Immature natural killer cell (primary cell): ENCODE measurements around the gene VAC14. TPM values are rescaled to one million over a fixed set of nuclear protein-coding genes. Genes with fewer than 3 reads are reported as not detected.
A peak's percentile ranks its signal among the peaks of the same experiment; 100 is the strongest.

Experiments used
- DNase-seq, 3 donors: peaks; one replicate each; pipeline ENCODE4 v3.0.0; 2022; ENCODE audit warnings: mixed read lengths in 1 of 3
- H3K27ac Mint-ChIP-seq, 6 donors: one replicate each; pipeline ENCODE4 v1.8.0; 2020; ENCODE audit warnings: mixed read lengths in 6 of 6, mild to moderate bottlenecking in 5 of 6, inconsistent platforms in 4 of 6, moderate library complexity in 3 of 6
- H3K27me3 Mint-ChIP-seq, 3 donors: one replicate each; pipeline ENCODE4 v1.8.0; 2020 to 2021; ENCODE audit warnings: low read depth in 3 of 3, mild to moderate bottlenecking in 3 of 3, mixed read lengths in 3 of 3, moderate library complexity in 3 of 3, inconsistent platforms in 1 of 3
- H3K36me3 Mint-ChIP-seq, 3 donors: one replicate each; pipeline ENCODE4 v1.8.0; 2020; ENCODE audit warnings: mixed read lengths in 3 of 3, inconsistent platforms in 2 of 3, mild to moderate bottlenecking in 2 of 3
- H3K4me1 Mint-ChIP-seq, 2 donors: one replicate each; pipeline ENCODE4 v1.8.0; 2020; ENCODE audit warnings: inconsistent platforms in 2 of 2, mild to moderate bottlenecking in 2 of 2, mixed read lengths in 2 of 2, moderate library complexity in 1 of 2
- H3K4me3 Mint-ChIP-seq, 5 donors: one replicate each; pipeline ENCODE4 v1.8.0; 2020; ENCODE audit warnings: mild to moderate bottlenecking in 5 of 5, mixed read lengths in 5 of 5, inconsistent platforms in 3 of 5, moderate library complexity in 3 of 5
- H3K9me3 Mint-ChIP-seq, 6 donors: one replicate each; pipeline ENCODE4 v1.8.0; 2020; ENCODE audit warnings: mild to moderate bottlenecking in 6 of 6, mixed read lengths in 6 of 6, inconsistent platforms in 4 of 6, moderate library complexity in 3 of 6
- polyA plus RNA-seq, 3 donors: library from polyadenylated mRNA; unstranded; fragments of 300-500 nt; fragmentation: Illumina TruSeq; gene quantifications; one replicate each; pipeline ENCODE4 v1.2.3, GENCODE V29; 2021

The VAC14 gene
- polyA plus RNA-seq, 3 donors from 2014 or later, result 19.1 to 42.2 (median 28.1) TPM

DNA sequence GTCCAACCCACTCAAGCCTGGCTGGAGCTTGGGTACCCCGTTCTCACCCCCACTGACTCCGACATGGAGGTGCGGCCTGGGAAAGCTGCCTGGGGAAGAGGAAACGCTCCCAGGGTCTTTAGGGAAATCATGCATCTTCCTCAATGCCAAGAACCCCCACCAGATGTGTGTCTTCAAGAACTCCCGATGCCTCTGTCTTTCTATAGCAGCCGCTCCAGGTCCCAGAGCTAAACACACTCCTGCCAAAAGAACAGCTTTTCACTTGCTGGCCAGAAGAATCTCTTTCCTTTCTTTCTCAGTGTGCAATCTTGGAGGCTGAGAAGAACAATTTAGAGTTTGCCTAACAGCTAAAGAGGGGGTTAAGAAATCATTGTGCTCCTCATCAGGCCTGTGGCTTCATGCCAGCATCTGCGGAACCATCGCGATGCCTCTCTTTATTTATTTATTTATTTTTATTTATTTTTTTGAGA lies 74.0 kb downstream of the VAC14 start:
- Mint-ChIP-seq H3K27ac (no peak overlapping the region), H3K4me1 (no peaks in the 10 kb centered on the region), H3K27me3 (no peaks in the 10 kb centered on the region), H3K36me3 (peaks cover 8 to 31% (median 14%) of the 10 kb centered on the region in 3 donors), H3K4me3 (no peak overlapping the region), H3K9me3 (peaks cover 0 to 2% (median 0%) of the 10 kb centered on the region in 6 donors)
- no peak for DNase-seq

DNA sequence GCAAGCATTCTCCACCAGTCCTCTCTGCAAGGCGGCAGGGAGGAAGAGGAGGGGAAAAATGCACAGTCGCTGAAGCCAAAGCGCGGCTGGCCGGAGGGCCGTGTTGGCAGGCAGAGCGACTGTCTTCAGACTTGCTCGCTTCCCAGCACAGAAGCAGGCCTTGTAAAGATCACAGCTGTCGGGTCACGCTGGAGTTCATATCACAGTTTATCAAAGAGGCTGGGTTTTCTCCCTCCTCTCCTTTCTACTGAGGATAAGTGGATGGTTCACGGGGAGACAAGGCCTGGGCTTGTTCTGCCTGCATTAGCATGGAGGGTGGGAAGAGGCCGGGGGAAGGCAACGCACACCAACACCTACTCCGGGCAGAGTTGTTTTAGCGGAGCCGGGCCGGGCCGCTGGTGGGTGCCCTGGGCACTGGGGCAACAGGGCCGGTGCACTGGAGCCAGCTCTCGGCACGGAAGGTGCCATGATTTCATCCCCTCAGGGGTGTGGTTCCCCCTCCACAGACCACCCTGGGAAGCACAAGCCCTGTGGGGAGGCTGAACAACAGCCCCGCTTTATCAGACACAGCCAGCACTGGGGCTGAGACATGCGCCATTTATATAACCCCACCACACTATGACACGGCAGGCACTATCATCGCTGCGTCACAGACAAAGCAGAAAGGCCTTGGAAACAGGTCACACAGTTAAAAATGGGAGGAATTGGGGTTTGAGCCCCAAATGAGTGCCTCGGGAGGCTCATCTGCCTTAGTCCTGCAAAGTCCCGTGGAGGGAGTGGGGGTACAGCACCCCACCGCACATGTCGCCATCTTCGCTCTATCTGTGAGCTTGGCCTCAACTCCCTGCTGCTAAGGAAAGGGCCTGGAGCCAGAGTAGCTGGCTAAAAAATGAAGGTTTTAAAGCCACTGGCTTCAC lies 74.8 kb downstream of the VAC14 start:
- Mint-ChIP-seq H3K4me3 (no peak overlapping the region), H3K4me1 (no peaks in the 10 kb centered on the region), H3K36me3 (peaks cover 5 to 24% (median 10%) of the 10 kb centered on the region in 3 donors), H3K27me3 (no peaks in the 10 kb centered on the region), H3K9me3 (peaks cover 0 to 2% (median 0%) of the 10 kb centered on the region in 6 donors), H3K27ac (peak overlapping the region in 1 of 6 donors; percentile 17)
- no peak for DNase-seq

DNA sequence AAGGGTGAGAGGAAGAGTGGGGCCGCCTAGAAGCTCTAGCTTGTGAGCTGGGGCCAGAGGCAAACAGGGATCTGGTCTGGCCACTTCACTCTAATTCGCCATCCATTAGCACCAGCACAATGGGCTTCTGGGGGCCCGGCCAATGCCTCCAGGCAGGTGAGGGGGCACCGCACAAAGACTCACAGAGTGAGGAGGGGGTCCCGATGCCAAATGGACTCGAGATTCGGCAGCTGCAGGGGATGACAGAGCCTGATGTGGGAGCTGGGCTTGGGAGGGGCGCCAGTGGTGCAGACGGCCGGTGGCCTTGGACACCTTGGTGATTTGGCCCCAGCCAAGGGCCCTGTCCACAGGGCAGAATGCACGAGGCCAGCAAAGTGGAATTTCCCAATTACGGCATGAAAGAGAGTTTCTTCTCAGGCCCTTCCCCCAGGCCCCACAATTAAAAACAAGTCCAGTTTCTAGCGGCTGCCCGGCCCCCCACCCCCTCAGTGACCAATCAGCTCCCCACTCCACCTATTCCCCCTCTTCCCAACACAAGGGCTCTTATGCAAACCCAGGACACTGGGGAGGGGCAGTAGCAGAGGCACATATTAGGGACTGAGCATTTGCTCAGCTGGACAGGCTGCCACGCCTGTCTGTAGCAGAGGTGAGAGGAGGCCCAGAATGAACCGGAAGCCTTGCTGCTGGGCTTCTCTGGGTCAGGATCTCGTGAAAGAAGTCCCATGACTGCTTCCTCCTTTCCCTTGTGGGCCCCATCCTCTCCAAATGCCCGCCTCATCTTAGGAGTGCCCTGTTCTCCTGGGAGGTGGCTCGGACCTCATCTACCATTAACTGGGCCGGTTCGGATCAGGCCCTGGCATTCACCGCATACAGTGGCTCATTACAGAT lies 75.7 kb downstream of the VAC14 start:
- Mint-ChIP-seq H3K27me3 (no peaks in the 10 kb centered on the region), H3K4me1 (no peaks in the 10 kb centered on the region), H3K27ac (peak overlapping the region in 1 of 6 donors; percentile 17), H3K4me3 (no peak overlapping the region), H3K36me3 (peaks cover 10 to 33% (median 11%) of the 10 kb centered on the region in 3 donors), H3K9me3 (peaks cover 0 to 2% (median 0%) of the 10 kb centered on the region in 6 donors)
- no peak for DNase-seq

DNA sequence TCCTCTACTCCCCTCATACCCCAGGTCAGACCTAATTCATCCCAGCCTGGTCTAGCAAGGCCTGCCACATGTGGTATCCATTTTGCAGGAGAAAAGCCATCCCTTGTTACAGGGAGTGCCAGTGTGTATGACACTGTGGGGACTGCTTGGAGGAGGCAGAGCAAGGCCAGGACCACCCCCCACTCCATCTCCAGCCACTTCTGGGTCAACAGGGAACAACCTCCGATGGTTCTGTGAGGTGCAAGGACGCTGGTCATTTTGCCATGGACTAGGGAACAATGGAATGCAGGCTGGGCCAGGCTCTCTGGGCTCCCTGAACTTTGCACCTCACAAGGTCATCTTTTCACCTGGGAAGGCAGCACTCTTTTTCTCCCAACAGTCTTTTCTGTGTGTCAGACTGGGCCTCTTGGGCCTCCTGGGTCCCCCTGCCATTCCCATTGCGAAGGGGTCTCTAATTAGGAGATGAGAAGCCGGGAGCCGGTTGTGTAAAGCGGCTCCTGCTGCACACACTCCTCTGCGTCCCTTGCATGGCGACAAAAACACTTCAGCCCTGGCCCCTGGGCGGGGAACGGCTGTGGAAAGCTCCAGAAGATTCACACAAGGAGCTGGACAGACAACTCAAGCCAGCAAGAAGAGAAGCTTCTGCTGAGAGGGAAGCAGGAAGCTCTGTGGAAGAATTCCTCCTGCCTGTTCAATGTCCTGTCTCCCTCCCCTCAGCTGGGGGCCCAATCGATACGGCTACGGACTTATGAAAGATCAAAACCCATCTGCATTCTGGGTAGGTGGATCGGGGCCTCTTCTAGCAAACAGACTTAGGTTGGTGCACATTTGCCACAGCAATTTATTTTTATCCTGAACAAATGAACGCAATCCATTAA lies 76.6 kb downstream of the VAC14 start:
- no peaks in the 10 kb centered on the region for H3K9me3 Mint-ChIP-seq
- DNase-seq, result no peak
- no peaks in the 10 kb centered on the region for H3K4me1 Mint-ChIP-seq
- no peak overlapping the region for H3K4me3 Mint-ChIP-seq
- peaks cover 12 to 34% (median 15%) of the 10 kb centered on the region in 3 donors for H3K36me3 Mint-ChIP-seq
- H3K27me3 Mint-ChIP-seq, result peaks cover 0 to 2% (median 0%) of the 10 kb centered on the region in 3 donors
- H3K27ac Mint-ChIP-seq, result no peak overlapping the region

DNA sequence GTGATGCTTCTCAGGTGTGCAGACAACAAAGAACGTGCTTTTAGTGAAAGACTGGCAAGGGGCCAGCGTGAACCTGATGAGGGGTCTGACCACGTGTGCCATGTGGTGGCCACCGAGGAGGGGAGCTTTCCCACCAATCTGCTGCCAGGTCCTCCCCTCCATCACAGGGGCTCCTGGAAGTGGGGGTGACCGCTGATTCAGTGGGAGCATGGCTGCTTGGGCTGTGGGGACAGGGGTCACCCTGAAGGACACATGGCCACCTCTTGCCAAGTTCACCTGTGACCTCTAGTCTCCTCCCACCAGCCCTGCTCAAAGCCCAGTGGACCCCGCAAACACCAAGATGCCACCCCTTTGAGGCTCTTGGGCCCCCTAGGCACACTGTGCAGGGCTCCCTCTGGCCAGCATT lies 77.2 kb downstream of the VAC14 start:
- Mint-ChIP-seq H3K27me3 (peaks cover 0 to 2% (median 0%) of the 10 kb centered on the region in 3 donors), H3K4me3 (no peak overlapping the region), H3K4me1 (no peaks in the 10 kb centered on the region), H3K36me3 (peaks cover 13 to 33% (median 14%) of the 10 kb centered on the region in 3 donors), H3K27ac (no peak overlapping the region), H3K9me3 (no peaks in the 10 kb centered on the region)
- no peak for DNase-seq

DNA sequence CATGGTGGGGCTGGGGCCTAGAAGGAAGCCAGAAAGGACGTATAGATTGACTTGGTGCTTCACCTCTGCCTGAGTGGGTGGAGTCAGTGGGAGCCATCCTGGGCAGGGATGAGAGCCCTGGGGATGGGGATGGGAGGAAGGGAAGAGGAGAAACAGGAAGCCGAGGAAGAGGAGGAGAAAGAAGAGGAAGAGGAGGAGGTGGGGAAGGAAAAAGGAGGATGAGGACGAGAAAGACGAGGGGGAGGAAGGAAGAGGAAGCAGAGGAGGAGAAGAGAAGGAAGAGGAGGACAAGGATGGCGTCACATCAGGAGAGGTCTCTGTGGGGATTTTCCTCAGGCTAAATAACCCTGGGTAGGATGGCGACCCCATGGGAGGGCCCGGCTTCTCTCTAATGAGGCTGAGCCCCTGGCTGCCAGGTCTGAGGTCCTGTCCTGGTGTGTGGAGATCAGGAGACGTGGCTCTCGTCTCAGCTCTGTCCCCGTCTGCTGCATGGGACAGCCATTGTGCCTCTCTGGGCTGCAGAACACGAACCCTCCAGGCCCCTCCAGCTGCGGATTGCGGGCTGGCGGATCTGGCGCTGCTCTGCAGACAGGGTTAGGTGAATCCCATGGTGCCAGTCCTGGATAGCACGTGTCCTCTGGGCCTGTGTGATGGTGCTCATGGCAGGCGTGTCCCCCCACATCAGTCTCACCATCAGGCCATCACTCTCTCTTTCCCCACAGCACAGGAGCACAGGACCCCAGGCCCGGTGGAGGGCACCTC lies 79.6 kb downstream of the VAC14 start:
- peaks cover 0 to 3% (median 2%) of the 10 kb centered on the region in 3 donors for H3K27me3 Mint-ChIP-seq
- peak overlapping the region in 1 of 6 donors; percentile 21 for H3K27ac Mint-ChIP-seq
- H3K36me3 Mint-ChIP-seq, result peaks cover 13 to 31% (median 14%) of the 10 kb centered on the region in 3 donors
- H3K4me1 Mint-ChIP-seq, result no peaks in the 10 kb centered on the region
- no peak overlapping the region for H3K4me3 Mint-ChIP-seq
- no peaks in the 10 kb centered on the region for H3K9me3 Mint-ChIP-seq
- no peak for DNase-seq

DNA sequence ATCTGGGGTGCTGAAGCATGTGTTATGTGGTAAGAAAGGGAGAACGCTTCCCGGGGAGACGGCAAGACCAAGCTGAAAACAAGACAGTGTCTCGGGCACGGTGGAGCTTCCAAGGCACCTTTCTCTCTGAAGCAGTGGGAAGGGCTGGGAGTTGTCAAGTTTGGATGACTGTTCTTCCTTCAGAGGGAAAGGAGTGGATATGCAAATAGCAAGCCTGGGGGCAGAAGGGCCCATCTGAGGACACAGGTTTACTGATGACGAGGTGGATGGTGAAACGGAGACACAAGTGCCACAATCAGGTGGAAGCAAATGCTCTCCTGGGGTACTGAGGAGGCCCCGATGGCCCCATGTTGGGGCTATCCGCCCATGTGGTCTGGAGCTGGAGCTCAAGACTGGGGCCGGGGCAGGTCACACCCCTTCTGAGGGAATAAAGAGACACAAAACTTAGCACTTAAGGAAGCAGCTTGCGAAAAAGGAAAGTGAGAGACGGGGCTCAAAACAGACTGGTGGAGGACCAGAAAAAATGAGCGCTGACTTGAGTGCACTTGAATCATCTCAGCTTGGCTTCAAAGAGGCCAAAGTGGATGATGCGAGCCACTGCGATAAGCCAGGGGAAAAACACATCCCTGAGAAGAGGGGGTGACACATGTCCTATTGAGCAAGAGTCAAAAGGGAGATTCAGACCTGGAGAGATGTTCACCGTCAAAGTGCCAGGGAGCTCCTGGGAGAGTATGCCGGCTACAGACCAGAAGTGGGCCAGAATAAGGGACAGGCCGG lies 80.3 kb downstream of the VAC14 start:
- Mint-ChIP-seq H3K9me3 (no peaks in the 10 kb centered on the region), H3K27ac (peak overlapping the region in 1 of 6 donors; percentile 53), H3K36me3 (peaks cover 13 to 27% (median 14%) of the 10 kb centered on the region in 3 donors), H3K4me1 (no peaks in the 10 kb centered on the region), H3K27me3 (peaks cover 0 to 3% (median 2%) of the 10 kb centered on the region in 3 donors), H3K4me3 (no peak overlapping the region)
- no peak for DNase-seq

DNA sequence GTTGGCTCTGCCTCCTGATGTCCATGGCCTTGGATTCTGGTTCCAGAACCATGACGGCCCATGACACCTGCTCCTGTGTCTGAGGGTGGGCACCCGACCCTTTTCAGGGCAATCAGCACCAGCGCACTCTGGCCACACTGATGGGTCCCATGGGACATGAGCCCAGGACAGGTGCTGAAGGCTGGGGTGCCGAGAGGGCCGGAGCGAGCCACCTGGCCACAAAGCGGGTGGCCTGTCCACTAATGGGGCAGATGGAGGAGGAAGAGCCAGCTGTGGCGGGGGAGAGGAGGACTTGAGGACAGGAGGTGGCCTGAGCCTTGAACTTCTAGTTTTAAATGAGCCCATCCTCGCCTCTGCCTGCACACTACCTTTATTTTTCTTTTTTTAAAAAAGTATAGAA lies 83.9 kb downstream of the VAC14 start:
- Mint-ChIP-seq H3K4me1 (no peaks in the 10 kb centered on the region), H3K4me3 (no peak overlapping the region), H3K27me3 (peaks cover 0 to 4% (median 2%) of the 10 kb centered on the region in 3 donors), H3K27ac (no peak overlapping the region), H3K36me3 (peaks cover 13 to 22% (median 14%) of the 10 kb centered on the region in 3 donors), H3K9me3 (no peaks in the 10 kb centered on the region)
- DNase-seq, result no peak

DNA sequence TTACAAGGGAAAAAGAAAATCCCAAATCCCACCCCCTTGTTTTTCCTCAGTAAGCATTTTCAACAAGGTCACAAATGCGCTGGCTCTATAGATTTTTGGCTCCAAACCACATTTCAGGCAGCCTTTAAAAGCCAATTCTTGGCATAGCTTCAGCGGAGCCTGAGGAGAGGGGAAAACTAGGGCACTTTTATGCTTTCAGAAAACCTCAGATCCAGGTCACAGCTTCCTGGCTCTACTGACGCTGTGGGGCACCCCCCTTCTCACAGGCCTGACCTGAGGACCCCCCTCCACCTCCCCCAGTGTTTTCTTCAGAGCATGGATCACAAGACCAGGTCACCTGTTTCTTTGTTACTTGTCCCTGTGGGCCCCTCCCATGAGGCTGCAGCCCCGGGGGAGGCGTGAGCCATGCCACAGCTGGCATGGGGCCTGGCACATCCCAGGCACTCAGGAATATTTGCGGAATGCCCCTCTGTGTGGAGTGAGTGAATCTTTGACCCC lies 85.0 kb downstream of the VAC14 start:
- Mint-ChIP-seq H3K27me3 (peaks cover 0 to 5% (median 2%) of the 10 kb centered on the region in 3 donors), H3K27ac (no peak overlapping the region), H3K4me1 (no peaks in the 10 kb centered on the region), H3K9me3 (no peaks in the 10 kb centered on the region), H3K4me3 (no peak overlapping the region), H3K36me3 (peaks cover 13 to 23% (median 13%) of the 10 kb centered on the region in 3 donors)
- DNase-seq, result no peak

DNA sequence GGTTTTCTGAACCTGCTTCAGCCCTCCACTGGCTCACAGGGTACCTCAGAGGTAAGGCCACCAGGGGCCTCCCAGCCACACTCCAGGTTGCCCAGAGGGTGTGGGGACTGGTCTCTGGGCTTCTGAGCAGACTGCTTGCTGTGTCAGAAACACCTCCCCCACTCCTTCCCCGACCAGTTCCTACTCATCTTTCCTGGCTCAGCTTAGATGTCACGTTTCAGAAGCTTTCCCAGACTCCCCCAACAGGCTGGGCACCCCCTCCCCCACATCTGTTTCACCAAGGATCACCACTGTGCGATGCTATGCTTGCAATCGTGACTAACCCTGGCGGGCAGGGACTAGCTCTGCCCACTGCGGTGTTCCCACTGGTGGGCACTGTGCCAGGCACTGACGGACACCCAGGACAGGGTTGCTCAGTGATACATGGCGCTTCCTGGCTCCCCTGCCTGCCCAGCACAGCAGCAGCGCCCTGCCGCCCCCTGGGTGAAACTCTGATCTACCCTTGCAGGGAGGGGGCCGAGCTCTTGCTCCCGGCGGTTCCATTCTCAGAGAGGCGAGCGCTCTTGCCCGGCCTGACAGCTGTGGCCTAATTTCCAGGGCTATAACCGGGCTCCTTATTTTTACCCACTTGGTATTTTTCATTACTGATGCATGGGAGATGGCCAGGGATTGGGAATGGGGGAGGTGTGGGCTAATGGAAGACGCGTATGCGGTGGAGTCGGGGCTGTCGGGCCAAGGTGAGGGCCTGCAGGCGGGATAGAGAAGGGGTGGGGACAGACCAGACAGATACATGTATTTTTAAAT lies 85.7 kb downstream of the VAC14 start:
- no peak overlapping the region for H3K4me3 Mint-ChIP-seq
- DNase-seq, result no peak
- no peaks in the 10 kb centered on the region for H3K9me3 Mint-ChIP-seq
- H3K27me3 Mint-ChIP-seq, result peaks cover 0 to 7% (median 2%) of the 10 kb centered on the region in 3 donors
- no peaks in the 10 kb centered on the region for H3K4me1 Mint-ChIP-seq
- no peak overlapping the region for H3K27ac Mint-ChIP-seq
- H3K36me3 Mint-ChIP-seq, result peaks cover 8 to 17% (median 11%) of the 10 kb centered on the region in 3 donors

DNA sequence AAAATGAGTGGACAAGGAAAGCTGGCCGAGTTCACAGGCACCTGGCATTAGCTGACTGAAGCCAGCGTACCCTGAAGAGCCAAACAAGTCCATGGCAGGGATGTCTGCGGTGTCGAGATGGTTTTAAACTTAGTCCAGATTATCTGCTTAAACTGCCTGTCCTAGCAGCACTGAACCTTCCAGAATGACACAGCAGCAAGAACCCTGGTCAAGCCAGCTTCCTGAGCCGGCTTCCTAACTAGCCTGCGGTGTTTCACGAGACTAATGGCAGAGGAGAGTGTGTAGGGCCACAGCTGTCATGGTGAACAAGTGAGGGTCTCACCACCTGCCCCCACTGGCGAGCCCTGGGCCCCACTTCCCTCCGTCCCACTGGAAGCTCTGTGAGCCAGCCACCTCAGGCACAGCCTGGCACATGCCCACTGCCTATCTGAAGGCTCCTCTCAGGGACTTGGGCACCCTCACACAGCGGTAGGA lies 86.3 kb downstream of the VAC14 start:
- Mint-ChIP-seq H3K27ac (no peak overlapping the region), H3K36me3 (peaks cover 1 to 10% (median 5%) of the 10 kb centered on the region in 3 donors), H3K4me1 (no peaks in the 10 kb centered on the region), H3K4me3 (no peak overlapping the region), H3K9me3 (no peaks in the 10 kb centered on the region), H3K27me3 (peaks cover 0 to 8% (median 0%) of the 10 kb centered on the region in 3 donors)
- DNase-seq, result no peak
